Large intestine (tissue), 3 donors: ENCODE results near the gene CPT2. TPM values are rescaled to one million over a fixed set of nuclear protein-coding genes. Genes with fewer than 3 reads are reported as not detected.

Experiments used
- DNase-seq, 2 donors: peaks; one replicate each; pipeline versions ENCODE4 v3.0.0 to v3.0.0-alpha.2; 2013
- H3K27ac ChIP-seq: one replicate; pipeline ENCODE4 v1.5.1; 2013; ENCODE audit warnings: low read length
- H3K27me3 ChIP-seq: 2 replicates; pipeline ENCODE4 v1.6.1; 2013; ENCODE audit warnings: low read length; ENCODE audit not compliant: control insufficient read depth, insufficient read depth
- H3K36me3 ChIP-seq: 2 replicates; pipeline ENCODE4 v1.6.1; 2013; ENCODE audit warnings: low read length; ENCODE audit not compliant: control insufficient read depth, insufficient read depth
- H3K4me1 ChIP-seq: one replicate; pipeline ENCODE4 v1.6.1; 2013; ENCODE audit warnings: low read length; ENCODE audit not compliant: control insufficient read depth, insufficient read depth
- H3K4me3 ChIP-seq: one replicate; pipeline ENCODE4 v1.5.1; 2013; ENCODE audit warnings: low read length
- H3K9me3 ChIP-seq: one replicate; pipeline ENCODE4 v1.6.1; 2013; ENCODE audit warnings: mild to moderate bottlenecking, low read depth, low read length, moderate library complexity; ENCODE audit not compliant: control insufficient read depth
- WGBS: methylation state at CpG from one replicate; pipeline ENCODE4 v1.1.5; 2013; ENCODE audit warnings: low lambda C conversion rate; ENCODE audit not compliant: insufficient coverage; 5-methylcytosine and 5-hydroxymethylcytosine counted together
- polyA plus RNA-seq: library from polyadenylated mRNA; unstranded; fragments of 120-200 nt; gene quantifications from one replicate; pipeline ENCODE4 v1.2.1, GENCODE V29; 2013

Gene CPT2
- polyA plus RNA-seq, 1 donor, result 30.4 TPM

GRCh38 chr1:53210954-53211353 is 14.3 kb downstream of the CPT2 start:
- no peak overlapping the region for H3K27ac ChIP-seq
- peaks cover 10% of the 10 kb centered on the region for H3K9me3 ChIP-seq
- H3K27me3 ChIP-seq, result no peaks in the 10 kb centered on the region
- H3K4me3 ChIP-seq, result no peak overlapping the region
- peaks cover 16% of the 10 kb centered on the region for H3K4me1 ChIP-seq
- peaks cover 74% of the 10 kb centered on the region for H3K36me3 ChIP-seq
- no peak for DNase-seq
- WGBS, result no CpG with 5 or more reads among the region's 11 CpGs

- Histone ChIP-seq H3K9me3 (no peaks in the 10 kb centered on the region), H3K4me1 (peaks cover 22% of the 10 kb centered on the region), H3K4me3 (no peak overlapping the region), H3K36me3 (peaks cover 64% of the 10 kb centered on the region), H3K27ac (peak overlapping the region; percentile 95), H3K27me3 (no peaks in the 10 kb centered on the region)
- WGBS, result 80% methylated on average over 1 of the region's 5 CpGs
- DNase-seq, result peak; percentile 73 to 91
Measured at GRCh38 chr1:53214376-53214940, 17.8 kb downstream of the CPT2 start.

- no peaks in the 10 kb centered on the region for H3K27me3 ChIP-seq
- no peak overlapping the region for H3K4me3 ChIP-seq
- H3K36me3 ChIP-seq, result peaks cover 33% of the 10 kb centered on the region
- H3K27ac ChIP-seq, result no peak overlapping the region
- no CpG with 5 or more reads among the region's 7 CpGs for WGBS
- no peak for DNase-seq
- no peaks in the 10 kb centered on the region for H3K9me3 ChIP-seq
- peaks cover 29% of the 10 kb centered on the region for H3K4me1 ChIP-seq
Measured at GRCh38 chr1:53218201-53218600, 21.6 kb downstream of the CPT2 start.

- no CpG with 5 or more reads among the region's 8 CpGs for WGBS
- H3K4me1 ChIP-seq, result peaks cover 19% of the 10 kb centered on the region
- peak overlapping the region; percentile 91 for H3K4me3 ChIP-seq
- H3K27ac ChIP-seq, result peak overlapping the region; percentile 99
- no peaks in the 10 kb centered on the region for H3K9me3 ChIP-seq
- H3K36me3 ChIP-seq, result peaks cover 23% of the 10 kb centered on the region
- no peaks in the 10 kb centered on the region for H3K27me3 ChIP-seq
- DNase-seq, result no peak
Measured at GRCh38 chr1:53219711-53220110, 23.1 kb downstream of the CPT2 start.

GRCh38 chr1:53220171-53220961 is 23.7 kb downstream of the CPT2 start, which contains the start of gene CZIB:
CZIB (minus strand) TSS chr1:53220634; CDS start chr1:53220575, 59 bp downstream.
- Histone ChIP-seq H3K27me3 (no peaks in the 10 kb centered on the region), H3K27ac (peak within 1 kb of the TSS; percentile 99), H3K4me1 (peaks cover 13% of the 10 kb centered on the region), H3K36me3 (peaks cover 19% of the 10 kb centered on the region), H3K4me3 (peak within 1 kb of the TSS; percentile 91), H3K9me3 (no peaks in the 10 kb centered on the region)
- peak; percentile 93 to 98 for DNase-seq
- no CpG with 5 or more reads among the region's 61 CpGs for WGBS

- no peak for DNase-seq
- Histone ChIP-seq H3K27ac (peak overlapping the region; percentile 99), H3K36me3 (peaks cover 19% of the 10 kb centered on the region), H3K4me3 (peak overlapping the region; percentile 91), H3K27me3 (no peaks in the 10 kb centered on the region), H3K9me3 (no peaks in the 10 kb centered on the region), H3K4me1 (peaks cover 13% of the 10 kb centered on the region)
- WGBS, result 100% methylated on average over 2 of the region's 3 CpGs
Measured at GRCh38 chr1:53220962-53221286, 24.3 kb downstream of the CPT2 start.

- Histone ChIP-seq H3K4me1 (peaks cover 9% of the 10 kb centered on the region), H3K9me3 (no peaks in the 10 kb centered on the region), H3K27me3 (no peaks in the 10 kb centered on the region), H3K4me3 (peak overlapping the region; percentile 99), H3K36me3 (peaks cover 31% of the 10 kb centered on the region), H3K27ac (no peak overlapping the region)
- peak in 1 of 2 donors; percentile 12 for DNase-seq
- 100% methylated on average over 1 of the region's 8 CpGs for WGBS
Measured at GRCh38 chr1:53237638-53238037, 41.0 kb downstream of the CPT2 start.

GRCh38 chr1:53238197-53239155 is 41.9 kb downstream of the CPT2 start, which contains the start of gene MAGOH:
MAGOH (minus strand) TSS chr1:53238518; CDS start chr1:53238448, 70 bp downstream.
- Histone ChIP-seq H3K36me3 (peaks cover 25% of the 10 kb centered on the region), H3K9me3 (no peaks in the 10 kb centered on the region), H3K4me1 (peaks cover 9% of the 10 kb centered on the region), H3K27me3 (no peaks in the 10 kb centered on the region), H3K27ac (peak within 1 kb of the TSS; percentile 76), H3K4me3 (peak within 1 kb of the TSS; percentile 99)
- DNase-seq, result peak; percentile 97 to 98
- 50% methylated on average over 1 of the region's 64 CpGs for WGBS

- H3K36me3 ChIP-seq, result no peaks in the 10 kb centered on the region
- no peak overlapping the region for H3K4me3 ChIP-seq
- H3K4me1 ChIP-seq, result peaks cover 7% of the 10 kb centered on the region
- WGBS, result 90% methylated on average over 2 of the region's 2 CpGs
- H3K27ac ChIP-seq, result no peak overlapping the region
- no peaks in the 10 kb centered on the region for H3K27me3 ChIP-seq
- no peaks in the 10 kb centered on the region for H3K9me3 ChIP-seq
- no peak for DNase-seq
Measured at GRCh38 chr1:53241828-53242227, 45.2 kb downstream of the CPT2 start.

- H3K9me3 ChIP-seq, result no peaks in the 10 kb centered on the region
- no peak for DNase-seq
- no peaks in the 10 kb centered on the region for H3K27me3 ChIP-seq
- no peaks in the 10 kb centered on the region for H3K36me3 ChIP-seq
- H3K4me1 ChIP-seq, result peaks cover 3% of the 10 kb centered on the region
- no peak overlapping the region for H3K4me3 ChIP-seq
- 77% methylated on average over 4 of the region's 4 CpGs for WGBS
- H3K27ac ChIP-seq, result no peak overlapping the region
Measured at GRCh38 chr1:53242381-53242780, 45.8 kb downstream of the CPT2 start.
